ENCODE results near the gene ZNF275. TPM values are rescaled to one million over a fixed set of nuclear protein-coding genes. Genes with fewer than 3 reads are reported as not detected.

Gene ZNF275
- total and polyA plus RNA-seq, 2 of the 8 experiments (the other 6 are each of a cell fraction or from before 2014, with no cell fraction given): 8.2 to 9.1 TPM

DNA sequence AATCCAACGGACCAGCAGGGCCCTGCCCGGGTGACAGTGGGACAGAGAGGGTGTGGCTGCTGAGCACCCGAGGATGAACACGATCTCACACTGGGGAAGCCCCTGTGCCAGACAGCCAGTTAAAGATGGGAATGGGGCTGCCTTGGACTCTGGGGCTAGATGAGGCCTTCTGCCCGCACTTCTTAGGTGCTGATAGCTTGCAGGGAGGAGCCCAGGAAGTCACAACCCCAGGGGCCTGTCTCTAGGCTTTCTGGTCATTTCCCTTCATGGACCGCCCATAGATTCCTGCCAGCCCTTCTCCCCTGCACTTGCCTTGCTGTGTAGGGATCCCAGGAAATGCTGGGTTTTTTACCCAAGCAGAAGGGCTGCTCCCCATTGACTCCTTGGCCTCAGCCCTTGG lies 6.2 kb downstream of the ZNF275 start:
- Histone ChIP-seq H4K91ac (replicated peaks; ENCODE audit: insufficient read length, low read length) (no peak overlapping the region), H3K4me1 (replicated peaks in 1 of 4; ENCODE audit: control insufficient read depth in 3 of 4, insufficient read depth in 4 of 4, low read length in 3 of 4) (peaks cover 0 to 3% (median 0%) of the 10 kb centered on the region in 4 experiments; a peak in 1 of 7 replicates), H2BK5ac (ENCODE audit: low read depth, low read length) (no peak overlapping the region), H3K9me3 (ENCODE audit: insufficient read depth in 2 of 2, low read depth in 1 of 2, low read length in 1 of 2) (no peaks in the 10 kb centered on the region), H3K18ac (ENCODE audit: extremely low read depth, low read length) (no peak overlapping the region), H3K36me3 (ENCODE audit: control insufficient read depth in 2 of 4, insufficient read depth in 4 of 4, low read length in 3 of 4) (peaks cover 0 to 19% (median 0%) of the 10 kb centered on the region in 4 experiments; a peak in 2 of 8 replicates), H3K27me3 (replicated peaks in 1 of 4; ENCODE audit: control insufficient read depth in 3 of 4, extremely low read depth in 1 of 4, insufficient read depth in 3 of 4, low read length in 3 of 4) (no peaks in the 10 kb centered on the region), H2BK12ac (ENCODE audit: low read depth, low read length) (no peak overlapping the region), H3K27ac (ENCODE audit: low read depth, low read length) (no peak overlapping the region), H3K4me2 (ENCODE audit: insufficient read depth in 1 of 2, low read depth in 2 of 2, low read length in 2 of 2) (no peak overlapping the region), H2BK20ac (ENCODE audit: low read length) (no peak overlapping the region), H4K8ac (ENCODE audit: extremely low read depth, insufficient read depth, low read length) (no peak overlapping the region), H3K56ac (replicated peaks; ENCODE audit: insufficient read length, low read depth, low read length) (no peak overlapping the region), H3K4me3 (ENCODE audit: extremely low read depth in 1 of 4, insufficient read depth in 2 of 4, low read depth in 3 of 4, low read length in 4 of 4) (no peak overlapping the region), H3K9ac (replicated peaks in 1 of 4; ENCODE audit: extremely low read depth in 1 of 4, low read depth in 3 of 4, low read length in 3 of 4) (no peak overlapping the region), H3K14ac (ENCODE audit: insufficient read length) (no peak overlapping the region), H2BK120ac (replicated peaks; ENCODE audit: low read depth, low read length) (no peak overlapping the region), H4K20me1 (replicated peaks in 1 of 2; ENCODE audit: control insufficient read depth in 1 of 2, insufficient read depth in 2 of 2, low read length in 2 of 2) (peaks cover 0 to 2% of the 10 kb centered on the region in 2 experiments), H3K79me2 (ENCODE audit: control insufficient read depth in 1 of 2, insufficient read depth in 2 of 2, low read length in 2 of 2) (peaks cover 0 to 5% of the 10 kb centered on the region in 2 experiments; a peak in 2 of 4 replicates), H2AK5ac (ENCODE audit: low read depth, low read length) (no peak overlapping the region), H2BK15ac (ENCODE audit: low read length) (no peak overlapping the region), H4K5ac (ENCODE audit: insufficient read length, low read depth, low read length) (no peak overlapping the region), H2AFZ (ENCODE audit: low read length) (no peak overlapping the region), H3K23ac (ENCODE audit: insufficient read length) (no peak overlapping the region), H3K79me1 (ENCODE audit: low read depth, low read length) (peaks cover 2% of the 10 kb centered on the region; the same call in 1 of the 2 replicates), H3K4ac (replicated peaks; ENCODE audit: insufficient read length, low read depth, low read length) (no peak overlapping the region), H3K23me2 (ENCODE audit: low read depth, low read length) (no peaks in the 10 kb centered on the region; the same call in 1 of the 2 replicates)
- FAIRE-seq: no peak
- POLR2A ChIA-PET (ENCODE audit: partially characterized antibody): no interaction called here
- CTCF ChIA-PET (ENCODE audit: partially characterized antibody): no interaction called here
- WGBS, 2 experiments (ENCODE audit: extremely low coverage in 1 of 2, insufficient coverage in 1 of 2, insufficient read length in 1 of 2, insufficient replicate concordance in 2 of 2, low coverage in 1 of 2, low lambda C conversion rate in 2 of 2, missing lambda C conversion rate in 1 of 2): 98% methylated on average over 5 of the region's 6 CpGs; no CpG with 5 or more reads in 1 of the 2 experiments
- no peak for DNase-seq (ENCODE audit: low read depth in 1 of 2, low spot score in 2 of 2)
- TF ChIP-seq SIX5 (IDR thresholded peaks at IDR 0.05; ENCODE audit: low read depth, low read length) (no peak), PHF8 (conservative IDR thresholded peaks at IDR 0.05; ENCODE audit: low read depth, low read length) (no peak), SP2 (IDR thresholded peaks at IDR 0.05; ENCODE audit: low read length) (no peak)
- TF ChIP-seq, protein P1, sequence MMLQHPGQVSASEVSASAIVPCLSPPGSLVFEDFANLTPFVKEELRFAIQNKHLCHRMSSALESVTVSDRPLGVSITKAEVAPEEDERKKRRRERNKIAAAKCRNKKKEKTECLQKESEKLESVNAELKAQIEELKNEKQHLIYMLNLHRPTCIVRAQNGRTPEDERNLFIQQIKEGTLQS (IDR thresholded peaks at IDR 0.05; ENCODE audit: insufficient read depth, low read depth, low read length): no peak

Measured in H1 (cell line).